ENCODE measurements around the gene TNN.

TNN gene

GRCh38 chr1:175185903-175186302 is 118.3 kb downstream of the TNN start:
- no peak overlapping the region for H3K4me3 ChIP-seq (ENCODE audit: low read depth, low read length)
- in situ Hi-C loops (cut with HindIII; ENCODE audit: low sequenced_read_pairs) = no loop called here
- no peak for DNase-seq (ENCODE audit: low read depth, low spot score)
- TF ChIP-seq CTCF (IDR thresholded peaks at IDR 0.05; ENCODE audit: low read depth, low read length) = no peak

GRCh38 chr1:175186433-175187160 is 119.0 kb downstream of the TNN start:
- TF ChIP-seq CTCF (IDR thresholded peaks at IDR 0.05; ENCODE audit: low read depth, low read length) = no peak
- DNase-seq (ENCODE audit: low read depth, low spot score) = no peak
- in situ Hi-C loops (cut with HindIII; ENCODE audit: low sequenced_read_pairs) = no loop called here
- H3K4me3 ChIP-seq (ENCODE audit: low read depth, low read length) = no peak overlapping the region

- TF ChIP-seq CTCF (IDR thresholded peaks at IDR 0.05; ENCODE audit: low read depth, low read length) = no peak
- no peak for DNase-seq (ENCODE audit: low read depth, low spot score)
- no peak overlapping the region for H3K4me3 ChIP-seq (ENCODE audit: low read depth, low read length)
- in situ Hi-C loops (cut with HindIII; ENCODE audit: low sequenced_read_pairs) = no loop called here
Observed at GRCh38 chr1:175188936-175189335, 121.3 kb downstream of the TNN start.

- peak overlapping the region; percentile 42 for H3K4me3 ChIP-seq (ENCODE audit: low read depth, low read length)
- DNase-seq (ENCODE audit: low read depth, low spot score) = no peak
- no peak for TF ChIP-seq CTCF (IDR thresholded peaks at IDR 0.05; ENCODE audit: low read depth, low read length)
- in situ Hi-C loops (cut with HindIII; ENCODE audit: low sequenced_read_pairs) = no loop called here
Observed at GRCh38 chr1:175191659-175192058, 124.0 kb downstream of the TNN start.

- in situ Hi-C loops (cut with HindIII; ENCODE audit: low sequenced_read_pairs) = no loop called here
- peak; percentile 14 for DNase-seq (ENCODE audit: low read depth, low spot score)
- TF ChIP-seq CTCF (IDR thresholded peaks at IDR 0.05; ENCODE audit: low read depth, low read length) = no peak
- peak overlapping the region; percentile 42 for H3K4me3 ChIP-seq (ENCODE audit: low read depth, low read length)
Observed at GRCh38 chr1:175192111-175192629, 124.5 kb downstream of the TNN start.

GRCh38 chr1:175192630-175193526 is 125.2 kb downstream of the TNN start, which contains the start of gene KIAA0040:
Gene KIAA0040, minus strand, starts transcription at chr1:175192776. Its CDS starts 31,763 bp downstream, at chr1:175161013.
- in situ Hi-C loops (cut with HindIII; ENCODE audit: low sequenced_read_pairs) = no loop called here
- DNase-seq (ENCODE audit: low read depth, low spot score) = peak; percentile 6
- peak within 1 kb of the TSS; percentile 42 for H3K4me3 ChIP-seq (ENCODE audit: low read depth, low read length)
- no peak for TF ChIP-seq CTCF (IDR thresholded peaks at IDR 0.05; ENCODE audit: low read depth, low read length)
